Activated CD4-positive, alpha-beta T cell treated with anti-CD3 and anti-CD28 coated beads, Interleukin-2, amount 10 ng/mL, durations not matched to agents 7 days and 5 days (primary cell): ENCODE results near the gene THEM5. TPM values are rescaled to one million over a fixed set of nuclear protein-coding genes. Genes with fewer than 3 reads are reported as not detected.
"Not testable (repeated sequence)": the region's sequence is repeated elsewhere in the genome, so short reads cannot be mapped to it uniquely, and the experiment has no call there.

Experiments used
- CTCF ChIA-PET: fragments of 350-600 bp; sonication (Branson Sonifier 250); formaldehyde crosslinking; loops from one replicate; lab custom pipeline; 2021; ENCODE audit warnings: antibody characterized with exemption; lab: Charles Lee
- POLR2A ChIA-PET: fragments of 350-600 bp; sonication (Branson Sonifier 250); formaldehyde crosslinking; loops from one replicate; lab custom pipeline; 2021; ENCODE audit warnings: antibody characterized with exemption; lab: Charles Lee
- DNase-seq: peaks from one replicate; pipeline ENCODE4 v3.0.0-alpha.2; 2020
- H3K27ac Mint-ChIP-seq: one replicate; pipeline ENCODE4 v1.8.0; 2021; ENCODE audit warnings: mild to moderate bottlenecking, moderate library complexity, mixed read lengths
- H3K27me3 Mint-ChIP-seq: one replicate; pipeline ENCODE4 v1.8.0; 2021; ENCODE audit warnings: mixed read lengths
- H3K36me3 Mint-ChIP-seq: one replicate; pipeline ENCODE4 v1.8.0; 2021; ENCODE audit warnings: low read depth, mixed read lengths
- H3K4me1 Mint-ChIP-seq: one replicate; pipeline ENCODE4 v1.8.0; 2021; ENCODE audit warnings: mixed read lengths
- H3K4me3 Mint-ChIP-seq: one replicate; pipeline ENCODE4 v1.8.0; 2021; ENCODE audit warnings: mild to moderate bottlenecking, moderate library complexity, mixed read lengths
- H3K9me3 Mint-ChIP-seq: one replicate; pipeline ENCODE4 v1.8.0; 2021; ENCODE audit warnings: mixed read lengths
- total RNA-seq, 2 experiments: library from RNA; stranded (reverse); gene quantifications; one replicate each; pipeline ENCODE4 v1.2.3, GENCODE V29; 2021

The THEM5 gene
- total RNA-seq, 2 experiments from 2014 or later, result not detected

DNA sequence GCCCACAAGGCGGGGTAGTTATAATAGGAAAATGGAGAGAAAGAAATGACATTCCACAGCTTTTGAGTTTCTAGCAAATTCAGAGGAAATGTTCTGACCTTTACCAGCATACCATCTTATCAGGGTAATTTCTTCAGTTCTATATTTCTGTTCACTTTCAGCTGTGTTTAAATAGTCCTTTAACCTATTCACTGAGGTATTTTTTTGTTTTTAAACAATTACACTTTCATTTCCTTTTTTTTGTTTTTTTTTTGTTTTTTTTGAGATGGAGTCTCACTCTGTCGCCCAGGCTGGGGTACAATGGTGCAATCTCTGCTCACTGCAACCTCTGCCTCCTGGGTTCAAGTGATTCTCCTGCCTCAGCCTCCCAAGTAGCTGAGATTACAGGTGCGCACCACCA is 30.9 kb upstream of the THEM5 start:
- H3K4me1 Mint-ChIP-seq, H3K4me3 Mint-ChIP-seq, H3K9me3 Mint-ChIP-seq, DNase-seq, POLR2A ChIA-PET, CTCF ChIA-PET, H3K27me3 Mint-ChIP-seq, H3K27ac Mint-ChIP-seq: not testable (repeated sequence)
- H3K36me3 Mint-ChIP-seq, result peaks cover 29% of the 10 kb centered on the region

DNA sequence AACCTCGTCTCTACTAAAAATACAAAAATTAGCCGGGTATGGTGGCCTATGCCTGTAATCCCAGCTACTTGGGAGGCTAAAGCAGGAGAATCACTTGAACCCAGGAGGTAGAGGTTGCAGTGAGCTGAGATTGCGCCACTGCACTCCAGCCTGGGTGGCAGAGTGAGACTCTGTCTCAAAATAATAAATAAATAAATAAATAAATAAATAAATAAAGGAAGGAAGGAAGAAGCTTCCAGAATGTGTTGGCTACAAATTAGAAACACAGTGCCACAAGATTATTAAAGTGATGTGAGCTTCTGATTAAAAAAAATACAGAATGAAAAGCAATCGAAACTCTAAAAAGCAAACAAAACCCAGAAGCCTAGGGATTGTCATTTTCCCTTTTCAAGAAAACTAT is 30.4 kb upstream of the THEM5 start:
- CTCF ChIA-PET, POLR2A ChIA-PET: not testable (repeated sequence)

DNA sequence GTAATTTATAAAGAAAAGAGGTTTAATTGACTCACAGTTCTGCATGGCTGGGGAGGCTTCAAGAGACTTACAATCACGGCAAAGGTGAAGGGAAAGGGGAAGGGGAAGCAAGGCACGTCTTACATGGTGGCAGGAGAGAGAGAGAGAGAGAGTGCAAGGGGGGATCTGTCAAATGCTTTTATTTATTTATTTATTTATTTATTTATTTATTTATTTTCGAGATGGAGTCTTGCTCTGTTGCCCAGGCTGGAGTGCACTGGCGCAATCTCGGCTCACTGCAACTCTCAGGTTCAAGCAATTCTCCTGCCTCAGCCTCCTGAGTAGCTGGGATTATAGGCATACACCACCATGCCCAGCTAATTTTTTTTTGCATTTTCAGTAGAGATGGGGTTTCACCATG is 29.4 kb upstream of the THEM5 start:
- CTCF ChIA-PET, result interaction anchor here (1.3 to 2.5 kb wide), 4 partner anchors 12 to 24 kb away, joined by 4 to 12 read pairs (median 9); no protein-coding TSS in a partner anchor
- H3K36me3 Mint-ChIP-seq, result peaks cover 22% of the 10 kb centered on the region
- H3K4me3 Mint-ChIP-seq, H3K27me3 Mint-ChIP-seq, H3K4me1 Mint-ChIP-seq, H3K27ac Mint-ChIP-seq, H3K9me3 Mint-ChIP-seq, POLR2A ChIA-PET, DNase-seq: not testable (repeated sequence)

More for the DNA sequence above, 30.4 kb upstream of the THEM5 start:
- H3K27ac Mint-ChIP-seq, H3K27me3 Mint-ChIP-seq, H3K4me1 Mint-ChIP-seq, H3K9me3 Mint-ChIP-seq, H3K4me3 Mint-ChIP-seq, DNase-seq: not testable (repeated sequence)
- H3K36me3 Mint-ChIP-seq, result peaks cover 24% of the 10 kb centered on the region

DNA sequence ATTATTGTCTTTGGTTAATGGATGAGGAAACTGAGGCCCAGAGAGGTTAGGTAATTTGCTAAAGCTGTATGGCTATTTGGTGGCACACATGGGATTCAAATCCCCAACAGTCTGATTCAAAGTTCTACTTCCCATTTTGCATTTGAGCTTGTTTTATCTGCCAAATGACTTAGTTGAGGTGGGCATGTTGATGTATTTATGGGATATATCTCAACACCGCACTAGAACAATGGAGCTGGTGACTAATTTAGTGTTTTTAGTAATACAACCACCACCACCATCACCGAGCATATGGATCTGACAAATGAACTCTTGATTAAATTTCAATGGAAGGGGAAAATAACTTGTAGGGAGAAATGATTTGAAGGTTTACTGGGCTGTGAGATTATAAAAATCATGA is 29.0 kb upstream of the THEM5 start:
- Mint-ChIP-seq H3K27me3 (no peaks in the 10 kb centered on the region), H3K4me1 (no peaks in the 10 kb centered on the region), H3K9me3 (no peaks in the 10 kb centered on the region), H3K36me3 (peaks cover 23% of the 10 kb centered on the region), H3K4me3 (no peak overlapping the region), H3K27ac (no peak overlapping the region)
- ChIA-PET POLR2A (no interaction called here), CTCF (interaction anchor here (1.3 to 2.5 kb wide), 5 partner anchors 13 to 119 kb away, joined by 4 to 12 read pairs (median 7); no protein-coding TSS in a partner anchor)
- no peak for DNase-seq

DNA sequence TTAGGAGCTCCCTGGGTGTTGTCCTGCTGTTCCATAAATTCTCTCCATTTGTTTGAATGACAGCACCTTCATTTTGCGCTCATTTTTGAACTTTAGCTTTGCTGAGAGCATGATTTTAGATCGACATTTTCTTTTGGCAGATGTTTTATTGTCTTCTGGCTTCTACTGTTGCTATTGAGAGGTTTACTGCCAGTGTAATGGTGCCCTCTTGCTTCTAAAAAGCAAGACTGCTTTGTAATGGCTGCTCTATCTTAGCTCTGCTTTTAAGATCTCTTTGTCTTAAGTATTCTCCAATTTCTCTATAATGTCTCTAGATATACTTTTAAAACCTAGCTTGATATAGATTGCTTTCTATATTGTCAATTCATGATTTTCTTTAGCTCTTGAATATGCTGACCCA is 28.0 kb upstream of the THEM5 start:
- DNase-seq, result no peak
- Mint-ChIP-seq H3K27ac (no peak overlapping the region), H3K4me1 (no peaks in the 10 kb centered on the region), H3K36me3 (peaks cover 22% of the 10 kb centered on the region), H3K27me3 (no peaks in the 10 kb centered on the region), H3K4me3 (no peak overlapping the region), H3K9me3 (no peaks in the 10 kb centered on the region)
- CTCF ChIA-PET, result interaction anchor here (1.0 to 2.5 kb wide), 8 partner anchors 10 to 120 kb away, joined by 3 to 12 read pairs (median 6); no protein-coding TSS in a partner anchor
- POLR2A ChIA-PET, result interaction anchor here (0.6 kb wide), 1 partner anchor 46 kb away, joined by 3 read pairs; no protein-coding TSS in a partner anchor

DNA sequence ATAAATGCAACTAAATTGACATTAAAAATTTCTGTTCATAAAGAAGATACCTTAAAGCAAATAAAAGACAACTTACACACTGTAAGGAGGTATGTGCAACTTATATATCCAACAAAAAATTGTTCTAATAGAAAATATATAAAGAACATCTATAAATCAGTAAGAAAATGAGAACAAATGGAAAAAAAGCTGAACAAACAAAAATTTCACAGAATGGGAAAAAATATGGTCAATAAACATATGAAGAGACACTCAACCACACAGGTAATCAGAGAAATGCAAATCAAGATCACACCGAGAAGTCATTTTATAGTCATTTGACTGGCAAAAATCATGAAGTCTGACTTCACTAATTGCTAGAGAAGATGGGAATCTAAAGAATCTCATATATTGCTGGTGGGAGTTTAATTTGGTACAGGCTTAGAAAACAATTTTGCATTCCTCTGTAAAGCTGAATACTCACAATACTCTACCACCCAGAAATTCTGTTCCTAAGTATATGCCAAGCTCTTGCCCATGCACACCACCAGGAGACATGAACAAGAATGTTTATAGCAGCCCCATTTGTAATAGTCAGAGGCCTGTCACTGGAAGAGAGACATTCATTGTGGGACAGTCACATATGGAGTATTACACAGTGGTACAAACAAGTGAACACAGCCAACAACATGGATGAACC is 22.0 kb upstream of the THEM5 start:
- CTCF ChIA-PET, result interaction anchor here (0.6 kb wide), 2 partner anchors 14 to 401 kb away, joined by 4 to 5 read pairs; no protein-coding TSS in a partner anchor

DNA sequence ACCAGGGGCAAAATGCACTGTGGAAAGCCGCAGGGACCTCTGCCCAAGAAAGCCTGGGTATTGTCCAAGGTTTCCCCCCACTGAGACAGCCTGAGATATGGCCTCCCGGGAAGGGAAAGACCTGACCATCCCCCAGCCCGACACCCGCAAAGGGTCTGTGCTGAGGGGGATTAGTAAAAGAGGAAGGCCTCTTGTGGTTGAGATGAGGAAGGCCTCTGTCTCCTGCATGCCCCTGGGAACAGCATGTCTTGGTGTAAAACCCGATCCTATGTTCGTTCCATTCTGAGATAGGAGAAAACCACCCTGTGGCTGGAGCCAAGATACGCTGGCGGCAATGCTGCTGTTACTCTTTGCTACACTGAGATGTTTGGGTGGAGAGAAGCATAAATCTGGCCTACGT is 19.3 kb upstream of the THEM5 start:
- DNase-seq, H3K27me3 Mint-ChIP-seq, POLR2A ChIA-PET, H3K27ac Mint-ChIP-seq, H3K4me3 Mint-ChIP-seq, CTCF ChIA-PET, H3K9me3 Mint-ChIP-seq: not testable (repeated sequence)
- Mint-ChIP-seq H3K36me3 (peaks cover 34% of the 10 kb centered on the region), H3K4me1 (peaks cover 18% of the 10 kb centered on the region)

More for the DNA sequence above, 22.0 kb upstream of the THEM5 start:
- Mint-ChIP-seq H3K27me3 (no peaks in the 10 kb centered on the region), H3K9me3 (no peaks in the 10 kb centered on the region), H3K4me3 (no peak overlapping the region), H3K27ac (no peak overlapping the region), H3K36me3 (peaks cover 40% of the 10 kb centered on the region), H3K4me1 (peaks cover 13% of the 10 kb centered on the region)
- DNase-seq, result no peak
- POLR2A ChIA-PET, result no interaction called here

DNA sequence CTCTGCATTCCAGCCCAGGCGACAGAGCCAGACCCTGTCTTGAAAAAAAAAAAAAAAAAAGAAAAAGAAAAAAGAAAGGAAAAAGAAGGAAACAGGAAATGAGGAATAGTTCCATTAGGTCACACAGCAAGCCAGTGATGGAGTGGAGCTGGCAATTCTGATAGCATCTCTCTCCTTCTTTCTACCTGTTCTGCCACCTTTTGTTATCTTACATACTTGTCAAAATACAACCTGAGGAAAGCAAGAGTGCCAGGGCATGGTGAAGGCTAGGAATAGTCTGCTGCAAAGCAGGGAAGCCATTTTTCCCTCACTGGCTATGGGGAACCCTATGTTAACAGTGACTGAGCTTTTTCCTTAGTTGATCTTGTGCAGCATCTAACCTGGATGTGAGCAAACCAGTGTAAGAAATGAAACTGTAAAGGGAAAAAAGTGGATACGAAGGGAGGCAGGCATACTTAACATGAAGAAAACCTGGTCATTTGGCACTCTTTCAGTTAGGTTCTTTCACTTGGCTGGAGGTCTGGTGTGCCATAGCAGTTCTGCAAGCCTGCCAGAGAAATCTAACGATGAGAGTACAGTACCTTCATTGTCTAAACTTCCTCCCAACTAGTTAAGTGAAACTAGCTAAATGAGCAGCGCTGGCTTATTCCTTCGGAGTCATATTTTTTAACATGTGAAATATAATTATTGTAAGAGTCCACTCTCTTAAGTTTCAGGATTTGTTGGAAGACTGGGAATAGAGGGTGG is 17.9 kb upstream of the THEM5 start:
- peaks cover 29% of the 10 kb centered on the region for H3K36me3 Mint-ChIP-seq
- H3K4me3 Mint-ChIP-seq, result no peak overlapping the region
- H3K27ac Mint-ChIP-seq, result no peak overlapping the region
- no peaks in the 10 kb centered on the region for H3K9me3 Mint-ChIP-seq
- H3K27me3 Mint-ChIP-seq, result no peaks in the 10 kb centered on the region
- peaks cover 18% of the 10 kb centered on the region for H3K4me1 Mint-ChIP-seq
- ChIA-PET POLR2A (no interaction called here), CTCF (interaction anchor here (0.8 to 1.0 kb wide), 2 partner anchors 10 to 32 kb away, joined by 3 to 6 read pairs; partner anchors contain the start of gene C2CD4D)
- DNase-seq, result no peak

DNA sequence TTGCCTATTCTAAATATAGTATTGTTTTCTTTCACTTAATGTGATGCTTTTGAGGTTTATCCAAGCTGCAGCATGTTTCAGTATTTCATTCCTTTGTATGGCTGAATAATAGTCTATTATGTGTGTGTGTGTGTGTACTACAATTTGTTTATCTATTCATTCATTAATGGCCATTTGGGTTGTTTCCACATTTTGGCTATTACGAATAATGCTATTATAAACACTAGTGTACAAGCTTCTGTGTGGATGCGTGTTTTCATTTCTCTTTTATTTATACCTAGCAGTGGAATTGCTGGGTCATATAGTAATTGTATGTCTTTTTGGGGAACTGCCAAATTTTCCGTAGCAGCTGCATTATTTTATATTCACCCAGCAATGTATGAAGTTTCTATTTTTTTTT is 15.0 kb upstream of the THEM5 start:
- H3K36me3 Mint-ChIP-seq, result peaks cover 8% of the 10 kb centered on the region
- no peaks in the 10 kb centered on the region for H3K27me3 Mint-ChIP-seq
- POLR2A ChIA-PET, result no interaction called here
- H3K27ac Mint-ChIP-seq, result no peak overlapping the region
- H3K9me3 Mint-ChIP-seq, result no peaks in the 10 kb centered on the region
- no peak overlapping the region for H3K4me3 Mint-ChIP-seq
- H3K4me1 Mint-ChIP-seq, result peaks cover 4% of the 10 kb centered on the region
- no peak for DNase-seq
- CTCF ChIA-PET, result interaction anchor here (0.6 kb wide), 1 partner anchor 172 kb away, joined by 4 read pairs; no protein-coding TSS in a partner anchor

DNA sequence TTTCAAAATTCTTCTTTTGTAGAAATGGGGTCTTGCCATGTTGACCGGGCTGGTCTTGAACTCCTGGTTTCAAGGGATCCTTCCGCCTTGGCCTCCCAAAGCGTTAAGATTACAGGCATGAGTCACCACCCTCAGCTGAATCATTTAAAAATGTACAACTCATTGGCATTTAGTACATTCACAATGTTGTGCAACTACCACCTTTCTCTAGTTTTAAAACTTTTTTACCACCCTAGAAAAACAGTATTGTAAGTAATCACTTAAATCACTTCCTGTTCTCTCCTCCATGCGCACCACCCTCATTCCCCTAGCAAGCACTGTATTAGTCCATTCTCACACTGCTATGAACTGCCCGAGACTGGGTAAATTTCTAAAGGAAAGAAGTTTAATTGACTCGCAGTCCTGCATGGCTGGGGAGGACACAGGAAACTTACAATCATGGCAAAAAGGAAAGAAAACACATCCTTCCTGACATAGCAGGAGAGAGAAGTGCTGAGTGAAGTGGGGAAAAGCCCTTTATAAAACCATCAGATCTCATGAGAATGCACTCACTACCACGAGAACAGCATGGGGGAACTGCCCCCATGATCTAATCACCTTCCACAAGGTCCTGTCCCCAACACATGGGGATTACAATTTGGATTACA is 14.4 kb upstream of the THEM5 start:
- no peaks in the 10 kb centered on the region for H3K27me3 Mint-ChIP-seq
- ChIA-PET CTCF (interaction anchor here (0.6 kb wide), 1 partner anchor 173 kb away, joined by 4 read pairs; no protein-coding TSS in a partner anchor), POLR2A (no interaction called here)
- no peak overlapping the region for H3K27ac Mint-ChIP-seq
- H3K36me3 Mint-ChIP-seq, result peaks cover 3% of the 10 kb centered on the region
- H3K9me3 Mint-ChIP-seq, result no peaks in the 10 kb centered on the region
- H3K4me3 Mint-ChIP-seq, result no peak overlapping the region
- DNase-seq, result no peak
- peaks cover 4% of the 10 kb centered on the region for H3K4me1 Mint-ChIP-seq

DNA sequence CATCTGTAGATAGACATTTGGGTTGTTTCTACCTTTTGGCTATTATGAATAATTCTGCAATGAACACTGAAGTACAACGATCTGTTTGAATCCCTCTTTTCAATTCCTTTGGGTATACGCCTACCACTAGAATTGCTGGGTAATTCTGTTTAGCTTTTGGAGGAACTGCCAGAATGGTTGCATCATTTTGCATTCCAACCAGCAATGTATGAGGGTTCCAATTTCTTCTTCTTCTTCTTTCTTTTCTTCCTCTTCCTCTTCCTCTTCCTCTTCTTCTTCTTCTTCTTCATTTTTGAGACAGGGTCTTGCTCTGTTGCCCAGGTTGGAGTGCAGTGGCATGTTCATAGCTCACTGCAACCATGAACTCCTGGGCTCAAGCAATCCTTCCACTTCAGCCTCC is 13.8 kb upstream of the THEM5 start:
- DNase-seq, result no peak
- Mint-ChIP-seq H3K4me3 (no peak overlapping the region), H3K27me3 (no peaks in the 10 kb centered on the region), H3K9me3 (no peaks in the 10 kb centered on the region), H3K36me3 (peaks cover 2% of the 10 kb centered on the region), H3K4me1 (peaks cover 4% of the 10 kb centered on the region), H3K27ac (no peak overlapping the region)
- POLR2A ChIA-PET, result no interaction called here
- CTCF ChIA-PET, result no interaction called here

DNA sequence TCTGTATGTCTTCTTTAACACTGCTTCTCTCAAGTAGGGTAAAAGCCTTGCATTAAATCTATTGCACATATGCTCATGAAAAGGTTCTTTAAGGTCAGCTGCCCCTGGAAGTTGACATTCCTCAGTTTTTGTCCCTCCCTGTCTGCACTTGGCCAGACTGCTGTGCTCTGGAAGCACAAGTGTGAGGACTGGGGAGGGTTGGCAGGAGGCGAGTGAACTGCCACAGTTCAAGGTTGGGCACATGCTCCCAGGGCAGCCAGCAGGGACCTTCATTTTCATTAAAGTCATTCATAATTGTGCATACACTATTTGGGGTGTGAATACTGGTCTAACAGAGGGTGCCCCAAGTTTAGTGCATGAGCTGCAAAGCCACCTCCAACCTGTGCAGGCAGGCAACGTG is 10.9 kb upstream of the THEM5 start:
- H3K4me3 Mint-ChIP-seq, result no peak overlapping the region
- ChIA-PET POLR2A (no interaction called here), CTCF (interaction anchor here (1.3 kb wide), 1 partner anchor 15 kb away, joined by 3 read pairs; no protein-coding TSS in a partner anchor)
- no peaks in the 10 kb centered on the region for H3K9me3 Mint-ChIP-seq
- H3K36me3 Mint-ChIP-seq, result no peaks in the 10 kb centered on the region
- no peak for DNase-seq
- H3K4me1 Mint-ChIP-seq, result peaks cover 7% of the 10 kb centered on the region
- H3K27me3 Mint-ChIP-seq, result no peaks in the 10 kb centered on the region
- H3K27ac Mint-ChIP-seq, result no peak overlapping the region
